B cell (primary cell): ENCODE results near the gene ATP23. TPM values are rescaled to one million over a fixed set of nuclear protein-coding genes. Genes with fewer than 3 reads are reported as not detected.

ENCODE experiments used
- ATAC-seq: fragments of 200-7000 bp; cut with Tn5 transposase; one replicate; pipeline ENCODE4 v1.10.0; 2021; ENCODE audit warnings: low read depth, mild to moderate bottlenecking, moderate number of reproducible peaks, moderate library complexity
- CTCF ChIA-PET: fragments of 350-600 bp; sonication (Branson Sonifier 250); formaldehyde crosslinking; loops from one replicate; lab custom pipeline; 2021; ENCODE audit warnings: antibody characterized with exemption, inconsistent platforms; lab: Charles Lee
- POLR2A ChIA-PET: fragments of 350-600 bp; sonication (Branson Sonifier 250); formaldehyde crosslinking; loops from one replicate; lab custom pipeline; 2021; ENCODE audit warnings: antibody characterized with exemption; lab: Charles Lee
- DNase-seq: peaks from one replicate; pipeline ENCODE4 v3.0.0; 2013
- H2AFZ ChIP-seq: 2 replicates; pipeline ENCODE4 v1.6.1; 2012; ENCODE audit warnings: mild to moderate bottlenecking, low read depth, low read length; ENCODE audit not compliant: insufficient read depth, poor library complexity, severe bottlenecking
- H3K27ac ChIP-seq, 2 donors: 1 replicate in 1 of 2; 2 replicates in 1 of 2; pipeline ENCODE4 v1.5.1; 2012 to 2013; ENCODE audit warnings: low read length in 2 of 2, mild to moderate bottlenecking in 2 of 2, moderate library complexity in 1 of 2
- H3K27me3 ChIP-seq, 4 experiments: fragments of 200-600 bp in 1 of 4; sonication (generic) in 1 of 4; replicated peaks in 1 of 4; 1 replicate in 2 of 4; 2 replicates in 2 of 4; pipeline versions ENCODE4 v1.6.1 to v1.7.0; 2013 to 2016; ENCODE audit warnings: low read length in 3 of 4, mild to moderate bottlenecking in 2 of 4, mixed read lengths in 1 of 4, moderate library complexity in 1 of 4; ENCODE audit not compliant: insufficient read depth in 4 of 4, control insufficient read depth in 3 of 4; ENCODE audit errors: control extremely low read depth in 1 of 4
- H3K36me3 ChIP-seq, 2 experiments: replicated peaks in 1 of 2; 1 replicate in 1 of 2; 2 replicates in 1 of 2; pipeline versions ENCODE4 v1.6.1 to v1.7.1; 2013; ENCODE audit warnings: low read length in 1 of 2; ENCODE audit not compliant: insufficient read depth in 2 of 2, control insufficient read depth in 1 of 2; ENCODE audit errors: control extremely low read depth in 1 of 2, extremely low read depth in 1 of 2
- H3K4me1 ChIP-seq, 2 donors: fragments of 200-600 bp in 1 of 2; sonication (generic) in 1 of 2; 1 replicate in 1 of 2; 2 replicates in 1 of 2; pipeline versions ENCODE4 v1.5.1 to v1.6.1; 2013 to 2017; ENCODE audit warnings: low read length in 2 of 2; ENCODE audit not compliant: control insufficient read depth in 2 of 2, insufficient read depth in 2 of 2
- H3K4me2 ChIP-seq: replicated peaks from 2 replicates; pipeline ENCODE3; 2012; ENCODE audit warnings: mild to moderate bottlenecking, low read depth, low read length; ENCODE audit not compliant: poor library complexity, severe bottlenecking
- H3K4me3 ChIP-seq, 5 experiments: fragments of 200-600 bp in 1 of 5; sonication (generic) in 1 of 5; 1 replicate in 3 of 5; 2 replicates in 2 of 5; pipeline versions ENCODE4 v1.5.1 to v1.7.0; 2011 to 2016; ENCODE audit warnings: low read length in 4 of 5, mild to moderate bottlenecking in 4 of 5, low read depth in 2 of 5, control low read depth in 1 of 5, moderate library complexity in 1 of 5; ENCODE audit not compliant: insufficient read depth in 1 of 5; ENCODE audit errors: control extremely low read depth in 1 of 5, extremely low read depth in 1 of 5
- H3K79me2 ChIP-seq: fragments of 200-600 bp; sonication (generic); one replicate; pipeline ENCODE4 v1.6.0; 2016; ENCODE audit warnings: low read length; ENCODE audit not compliant: control insufficient read depth, insufficient read depth
- H3K9ac ChIP-seq: fragments of 200-600 bp; sonication (generic); 2 replicates; pipeline ENCODE4 v1.6.1; 2017; ENCODE audit warnings: mild to moderate bottlenecking, low read length, moderate library complexity
- H3K9me3 ChIP-seq, 3 donors: one replicate each; pipeline versions ENCODE4 v1.6.1 to v1.7.1; 2013; ENCODE audit warnings: low read length in 2 of 3; ENCODE audit not compliant: control insufficient read depth in 2 of 3, insufficient read depth in 1 of 3; ENCODE audit errors: control extremely low read depth in 1 of 3
- H4K20me1 ChIP-seq: 2 replicates; pipeline ENCODE4 v1.6.0; 2012; ENCODE audit warnings: mild to moderate bottlenecking, low read length; ENCODE audit not compliant: insufficient read depth, control insufficient read depth, poor library complexity, severe bottlenecking
- H3K27ac Mint-ChIP-seq: one replicate; pipeline ENCODE4 v1.8.0; 2021; ENCODE audit warnings: mixed read lengths
- H3K27me3 Mint-ChIP-seq: one replicate; pipeline ENCODE4 v1.8.0; 2021; ENCODE audit warnings: mixed read lengths
- H3K4me1 Mint-ChIP-seq: one replicate; pipeline ENCODE4 v1.8.0; 2021; ENCODE audit warnings: mixed read lengths
- H3K4me3 Mint-ChIP-seq: one replicate; pipeline ENCODE4 v1.8.0; 2021; ENCODE audit warnings: mixed read lengths
- H3K9me3 Mint-ChIP-seq: one replicate; pipeline ENCODE4 v1.8.0; 2022; ENCODE audit warnings: mixed read lengths; ENCODE audit not compliant: insufficient read depth
- EZH2 ChIP-seq: IDR thresholded peaks from 2 replicates; pipeline ENCODE4 v1.6.1; 2012; ENCODE audit warnings: borderline replicate concordance, low read depth, mild to moderate bottlenecking, moderate library complexity, low read length; ENCODE audit not compliant: insufficient read depth, poor library complexity, severe bottlenecking
- WGBS: methylation state at CpG from one replicate; pipeline ENCODE4 v1.1.5; 2013; ENCODE audit warnings: missing lambda C conversion rate; ENCODE audit not compliant: insufficient coverage; 5-methylcytosine and 5-hydroxymethylcytosine counted together
- intact Hi-C: fragments of 100-400 bp; cut with micrococcal nuclease; formaldehyde crosslinking; loops from one replicate; pipeline ENCODE4 v1.10.0; 2022
- polyA plus RNA-seq: library from polyadenylated mRNA; depleted of rRNA; stranded (reverse); fragments of >200 nt; gene quantifications from 2 replicates; pipeline ENCODE4 v1.2.3, GENCODE V29; 2012
- total RNA-seq, 2 donors: library from RNA; stranded (reverse); fragments of 120-200 nt in 1 of 2; gene quantifications; 1 replicate in 1 of 2; 2 replicates in 1 of 2; pipeline versions ENCODE4 v1.2.3 to v1.2.4, GENCODE V29; 2013 to 2022
- TF ChIP-seq, protein P1 (sequence below): fragments of 200-600 bp; IDR thresholded peaks from one replicate; pipeline ENCODE4 v1.8.0; 2022; ENCODE audit warnings: antibody characterized with exemption, mild to moderate bottlenecking

The ATP23 gene
- total and polyA plus RNA-seq, 2 donors (not counting 1 experiment from before 2014, with no cell fraction given), result 6.2 to 16.3 TPM

DNA sequence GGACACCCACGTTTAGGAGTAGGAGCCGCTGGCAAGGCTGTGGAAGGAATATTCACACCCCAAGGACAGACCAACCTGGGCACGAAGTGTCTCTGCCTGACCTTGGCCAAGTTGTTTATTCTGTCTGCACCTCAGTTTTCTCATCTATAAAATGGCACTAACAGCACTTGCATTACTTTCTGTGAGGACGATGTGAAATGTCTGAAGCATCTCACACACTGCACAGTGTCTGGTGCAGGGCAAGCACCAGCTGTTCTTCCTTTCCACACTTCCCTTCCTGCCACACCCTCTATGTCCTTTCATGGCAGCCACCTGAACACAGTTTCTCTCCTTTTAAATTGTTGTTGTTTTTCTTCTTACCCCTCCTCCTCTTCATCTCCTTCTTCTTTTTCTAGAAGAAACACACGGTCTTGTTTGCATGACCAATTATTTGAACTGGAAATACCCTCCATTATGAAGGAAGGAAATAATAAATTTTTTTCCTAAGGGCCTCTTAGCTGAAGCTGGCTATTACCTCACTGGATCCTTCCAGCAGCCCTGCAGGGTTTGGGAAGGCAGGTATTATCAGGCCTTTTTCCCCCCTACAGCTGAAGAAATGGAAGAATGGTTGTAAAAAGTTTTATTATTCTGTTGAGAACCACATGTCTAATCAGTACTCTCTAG is 42.9 kb upstream of the ATP23 start:
- POLR2A ChIA-PET, result interaction anchor here (1.2 to 1.7 kb wide), 3 partner anchors 52 to 65 kb away, joined by 5 to 13 read pairs (median 11); partner anchors contain the start of gene CTDSP2
- 38% methylated on average over 4 of the region's 5 CpGs for WGBS
- H4K20me1 ChIP-seq, result no peaks in the 10 kb centered on the region
- H3K27me3 ChIP-seq, result no peaks in the 10 kb centered on the region
- CTCF ChIA-PET, result interaction anchor here (0.8 to 7.2 kb wide), 18 partner anchors 12 to 440 kb away, joined by 3 to 47 read pairs (median 4); partner anchors contain the start of genes CTDSP2 and TSFM
- peak overlapping the region; percentile 100 for H3K27ac Mint-ChIP-seq
- H3K4me3 ChIP-seq, result peak overlapping the region in 3 of 5 experiments; percentile 16 to 39 (median 16)
- ATAC-seq, result peak; percentile 18
- no peaks in the 10 kb centered on the region for H3K27me3 Mint-ChIP-seq
- TF ChIP-seq EZH2, result no peak
- TF ChIP-seq, protein P1, sequence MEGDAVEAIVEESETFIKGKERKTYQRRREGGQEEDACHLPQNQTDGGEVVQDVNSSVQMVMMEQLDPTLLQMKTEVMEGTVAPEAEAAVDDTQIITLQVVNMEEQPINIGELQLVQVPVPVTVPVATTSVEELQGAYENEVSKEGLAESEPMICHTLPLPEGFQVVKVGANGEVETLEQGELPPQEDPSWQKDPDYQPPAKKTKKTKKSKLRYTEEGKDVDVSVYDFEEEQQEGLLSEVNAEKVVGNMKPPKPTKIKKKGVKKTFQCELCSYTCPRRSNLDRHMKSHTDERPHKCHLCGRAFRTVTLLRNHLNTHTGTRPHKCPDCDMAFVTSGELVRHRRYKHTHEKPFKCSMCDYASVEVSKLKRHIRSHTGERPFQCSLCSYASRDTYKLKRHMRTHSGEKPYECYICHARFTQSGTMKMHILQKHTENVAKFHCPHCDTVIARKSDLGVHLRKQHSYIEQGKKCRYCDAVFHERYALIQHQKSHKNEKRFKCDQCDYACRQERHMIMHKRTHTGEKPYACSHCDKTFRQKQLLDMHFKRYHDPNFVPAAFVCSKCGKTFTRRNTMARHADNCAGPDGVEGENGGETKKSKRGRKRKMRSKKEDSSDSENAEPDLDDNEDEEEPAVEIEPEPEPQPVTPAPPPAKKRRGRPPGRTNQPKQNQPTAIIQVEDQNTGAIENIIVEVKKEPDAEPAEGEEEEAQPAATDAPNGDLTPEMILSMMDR, result no peak
- no peaks in the 10 kb centered on the region for H3K9me3 ChIP-seq
- peak overlapping the region; percentile 88 for H3K4me3 Mint-ChIP-seq
- H3K27ac ChIP-seq, result peak overlapping the region; percentile 96 to 97
- H3K4me2 ChIP-seq, result peak overlapping the region; percentile 97
- peak; percentile 73 for DNase-seq
- intact Hi-C loops, result loop anchor here (2.0 to 5.0 kb wide), 2 partner anchors 34 to 44 kb away; partner anchors contain the start of gene ATP23
- peaks cover 62% of the 10 kb centered on the region for H3K4me1 Mint-ChIP-seq
- H3K9ac ChIP-seq, result peak overlapping the region; percentile 38
- peaks cover 57 to 63% of the 10 kb centered on the region in 2 donors for H3K4me1 ChIP-seq
- H3K36me3 ChIP-seq, result no peaks in the 10 kb centered on the region
- no peaks in the 10 kb centered on the region for H3K9me3 Mint-ChIP-seq
- no peaks in the 10 kb centered on the region for H3K79me2 ChIP-seq
- no peak overlapping the region for H2AFZ ChIP-seq
